ENCODE measurements around the gene TBC1D1.
A peak's percentile ranks its signal among the peaks of the same experiment; 100 is the strongest.

The TBC1D1 gene

GRCh38 chr4:38049545-38050170 is 158.8 kb downstream of the TBC1D1 start:
- no peak for DNase-seq (ENCODE audit: low read depth)

DNA sequence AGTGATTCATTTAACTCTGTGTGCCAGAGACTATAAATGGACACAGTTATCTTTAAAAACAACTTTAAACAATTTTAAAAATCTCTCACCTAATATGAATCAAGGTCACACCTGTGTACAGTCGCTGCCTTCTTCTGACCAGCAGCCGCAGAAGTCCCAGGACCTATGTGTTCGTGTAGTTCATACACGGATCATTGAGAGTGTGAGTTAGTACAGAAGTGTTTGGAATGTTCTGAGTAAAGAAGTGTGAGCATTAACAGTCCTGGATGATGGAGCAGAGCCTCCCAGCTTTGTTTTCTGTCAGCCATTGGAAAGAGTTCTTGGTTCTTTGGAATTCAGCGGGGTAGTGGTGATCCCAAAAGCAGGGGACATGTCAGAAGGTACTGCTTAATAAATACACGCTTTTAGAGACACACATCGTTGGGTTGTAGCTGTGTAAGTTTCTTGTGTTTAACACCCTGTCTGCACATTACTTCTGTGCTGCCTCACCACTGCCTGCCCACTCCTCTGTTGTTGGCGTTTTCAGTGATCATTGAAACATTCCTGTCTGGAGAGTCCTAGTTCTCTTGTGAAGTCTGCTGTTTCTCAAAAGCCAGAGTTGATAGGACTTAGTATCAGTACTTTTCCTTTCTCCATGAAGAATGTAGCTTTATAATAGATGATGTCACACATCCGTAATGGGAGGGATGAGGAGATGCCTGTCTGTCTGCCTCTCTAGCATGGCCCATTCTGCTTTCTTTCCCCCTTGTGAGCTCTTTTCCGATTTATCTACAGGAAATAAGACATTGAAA is 159.9 kb downstream of the TBC1D1 start:
- no peak for DNase-seq (ENCODE audit: low read depth)

DNA sequence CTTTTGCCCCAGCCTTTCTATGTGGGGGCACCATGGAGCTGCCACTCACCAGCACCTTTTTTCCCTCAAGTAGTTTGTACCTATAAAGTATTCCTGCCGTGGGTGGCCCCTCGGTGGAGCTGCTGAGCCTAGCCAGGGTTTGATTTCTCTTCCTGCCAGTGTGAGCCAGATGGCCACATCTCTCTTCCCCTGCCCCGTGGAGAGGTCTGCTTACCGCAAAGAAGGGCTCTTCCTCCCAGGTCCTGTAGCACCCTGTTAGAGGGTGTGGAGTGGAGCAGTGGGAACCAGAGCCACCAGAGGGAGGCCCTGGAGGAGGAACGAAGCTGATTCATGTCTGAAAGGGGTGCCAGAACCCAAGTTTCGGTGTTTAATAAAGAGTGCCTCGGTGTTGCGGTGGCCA is 164.7 kb downstream of the TBC1D1 start:
- DNase-seq (ENCODE audit: low read depth) = no peak

GRCh38 chr4:38056011-38056685 is 165.3 kb downstream of the TBC1D1 start:
- DNase-seq (ENCODE audit: low read depth) = no peak

- no peak for DNase-seq (ENCODE audit: low read depth)
Measured at GRCh38 chr4:38058151-38058550, 167.3 kb downstream of the TBC1D1 start.

DNA sequence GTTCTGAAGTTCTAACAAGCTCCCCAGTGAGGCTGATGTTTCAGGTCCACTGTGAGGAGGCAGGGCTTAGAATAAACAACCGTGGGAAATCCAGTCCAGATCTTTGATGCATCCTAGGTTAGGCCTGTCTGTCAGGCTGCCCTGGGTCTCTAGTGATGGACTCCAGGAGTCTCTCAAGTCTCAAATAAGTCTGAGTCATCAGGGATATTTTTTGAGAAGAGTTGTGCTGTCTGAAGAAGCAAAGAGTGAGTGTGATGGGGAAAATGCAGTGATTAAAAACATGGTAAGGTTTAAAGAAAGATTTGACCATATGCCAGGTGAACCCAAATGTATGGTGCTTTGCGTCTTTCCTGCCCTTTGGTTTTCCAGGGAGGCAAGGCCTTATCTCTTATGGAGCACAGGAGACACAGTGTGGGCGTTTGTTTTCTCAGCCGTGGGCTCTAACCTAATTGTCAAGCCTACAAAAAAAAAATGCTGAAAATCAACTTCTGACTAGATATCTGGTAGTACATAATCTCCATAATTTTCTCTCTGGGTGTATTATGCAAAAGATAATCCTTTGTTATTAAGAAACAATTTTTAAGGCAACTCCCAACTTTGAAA is 170.0 kb downstream of the TBC1D1 start:
- no peak for DNase-seq (ENCODE audit: low read depth)

- DNase-seq (ENCODE audit: low read depth) = peak; percentile 54
Measured at GRCh38 chr4:38062088-38062775, 171.3 kb downstream of the TBC1D1 start.

- DNase-seq (ENCODE audit: low read depth) = no peak
Measured at GRCh38 chr4:38062776-38063097, 171.9 kb downstream of the TBC1D1 start.

- no peak for DNase-seq (ENCODE audit: low read depth)
Measured at GRCh38 chr4:38065176-38065575, 174.3 kb downstream of the TBC1D1 start.

GRCh38 chr4:38065900-38066299 is 175.0 kb downstream of the TBC1D1 start:
- DNase-seq (ENCODE audit: low read depth) = no peak

- DNase-seq (ENCODE audit: low read depth) = no peak
Measured at GRCh38 chr4:38067499-38067898, 176.6 kb downstream of the TBC1D1 start.

- no peak for DNase-seq (ENCODE audit: low read depth)
Measured at GRCh38 chr4:38068107-38068506, 177.2 kb downstream of the TBC1D1 start.

GRCh38 chr4:38069271-38069760 is 178.4 kb downstream of the TBC1D1 start:
- peak; percentile 38 for DNase-seq (ENCODE audit: low read depth)

DNA sequence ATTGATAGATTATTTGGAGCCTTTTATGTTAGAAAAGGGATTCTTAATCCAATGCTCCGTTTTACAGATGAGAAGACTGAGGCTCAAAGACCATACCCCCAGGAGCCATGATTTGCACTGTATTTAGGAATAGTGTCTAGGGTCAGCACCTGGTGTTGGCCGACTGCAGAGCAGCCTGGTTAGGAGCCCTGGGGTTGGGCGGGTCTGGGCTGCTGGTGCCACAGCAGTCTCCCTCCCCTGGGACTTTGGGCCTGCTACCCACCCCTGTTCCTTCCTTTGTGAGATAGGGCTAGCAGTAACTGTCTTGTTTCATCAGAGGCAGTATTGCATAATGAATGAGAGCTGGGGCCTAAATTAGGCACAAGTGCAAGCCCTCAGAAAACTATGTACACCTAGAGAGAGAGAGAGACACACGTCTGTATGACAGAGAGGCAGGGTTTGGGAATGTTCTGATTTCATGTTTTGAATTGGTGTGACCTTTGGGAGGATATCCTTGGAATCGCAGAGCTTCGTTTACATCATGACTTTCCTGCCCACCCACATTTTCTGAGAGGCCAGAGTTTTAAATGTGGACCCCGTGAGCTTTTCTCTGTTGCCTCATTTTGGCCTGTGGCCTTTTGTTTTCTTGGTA is 181.0 kb downstream of the TBC1D1 start:
- DNase-seq (ENCODE audit: low read depth) = no peak

DNA sequence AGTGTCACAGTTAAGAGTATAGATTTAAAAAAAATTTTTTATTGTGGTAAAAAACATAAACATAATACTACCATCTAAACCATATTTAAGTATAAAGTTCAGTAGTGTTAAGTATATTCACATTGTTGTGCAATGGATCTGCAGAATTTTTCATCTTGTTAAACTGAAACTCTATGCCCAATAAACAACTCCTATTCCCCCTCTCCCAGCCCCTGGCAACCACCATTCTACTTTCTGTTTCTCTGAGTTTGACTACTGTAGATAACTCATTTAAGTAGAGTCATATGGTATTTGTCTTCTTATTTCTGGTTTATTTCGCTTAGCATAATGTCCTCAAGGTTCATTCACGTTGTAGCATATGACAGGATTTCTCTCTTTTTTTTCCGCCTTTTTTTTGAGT is 181.7 kb downstream of the TBC1D1 start:
- DNase-seq (ENCODE audit: low read depth) = no peak

DNA sequence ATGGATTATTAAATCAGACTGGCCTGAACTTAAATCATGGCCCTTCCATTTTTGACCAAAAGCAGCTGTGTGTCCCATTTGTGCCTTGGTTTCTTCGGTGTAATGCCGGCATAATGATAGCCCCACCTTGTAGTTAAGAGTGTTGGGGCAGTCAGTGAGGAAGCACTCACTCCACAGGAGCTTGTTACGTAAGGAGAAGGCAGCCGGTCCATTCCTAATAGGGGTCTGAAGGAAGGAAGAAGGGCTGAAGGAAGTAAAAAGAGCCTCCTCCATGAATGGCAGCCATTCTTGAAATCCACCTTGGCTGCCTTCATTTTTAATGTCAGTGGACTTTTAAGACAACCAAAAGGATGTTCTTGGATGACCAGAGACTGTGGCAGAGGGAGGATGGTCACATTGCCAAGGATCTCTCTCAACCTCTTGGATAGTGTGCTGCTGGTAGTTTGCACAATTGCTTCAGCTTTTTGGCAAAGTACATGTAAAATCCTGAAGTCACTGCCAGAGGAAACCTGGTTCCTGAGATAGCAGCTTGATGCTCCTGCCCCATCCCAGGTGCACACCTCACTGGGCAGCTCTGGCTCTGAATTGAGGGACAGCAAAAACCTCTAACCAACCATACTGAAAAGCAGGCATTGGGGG is 182.8 kb downstream of the TBC1D1 start:
- DNase-seq (ENCODE audit: low read depth) = no peak

- DNase-seq (ENCODE audit: low read depth) = no peak
Measured at GRCh38 chr4:38075370-38076152, 184.7 kb downstream of the TBC1D1 start.

- no peak for DNase-seq (ENCODE audit: low read depth)
Measured at GRCh38 chr4:38076153-38076669, 185.3 kb downstream of the TBC1D1 start.

GRCh38 chr4:38077791-38078489 is 187.1 kb downstream of the TBC1D1 start:
- no peak for DNase-seq (ENCODE audit: low read depth)
